Measurements from ENCODE around the gene IFNLR1. TPM values are rescaled to one million over a fixed set of nuclear protein-coding genes. Genes with fewer than 3 reads are reported as not detected.

IFNLR1 gene
- polyA plus RNA-seq, 1 donor (not counting 4 experiments of a cell fraction or from before 2014, with no cell fraction given): 3.4 TPM

DNA sequence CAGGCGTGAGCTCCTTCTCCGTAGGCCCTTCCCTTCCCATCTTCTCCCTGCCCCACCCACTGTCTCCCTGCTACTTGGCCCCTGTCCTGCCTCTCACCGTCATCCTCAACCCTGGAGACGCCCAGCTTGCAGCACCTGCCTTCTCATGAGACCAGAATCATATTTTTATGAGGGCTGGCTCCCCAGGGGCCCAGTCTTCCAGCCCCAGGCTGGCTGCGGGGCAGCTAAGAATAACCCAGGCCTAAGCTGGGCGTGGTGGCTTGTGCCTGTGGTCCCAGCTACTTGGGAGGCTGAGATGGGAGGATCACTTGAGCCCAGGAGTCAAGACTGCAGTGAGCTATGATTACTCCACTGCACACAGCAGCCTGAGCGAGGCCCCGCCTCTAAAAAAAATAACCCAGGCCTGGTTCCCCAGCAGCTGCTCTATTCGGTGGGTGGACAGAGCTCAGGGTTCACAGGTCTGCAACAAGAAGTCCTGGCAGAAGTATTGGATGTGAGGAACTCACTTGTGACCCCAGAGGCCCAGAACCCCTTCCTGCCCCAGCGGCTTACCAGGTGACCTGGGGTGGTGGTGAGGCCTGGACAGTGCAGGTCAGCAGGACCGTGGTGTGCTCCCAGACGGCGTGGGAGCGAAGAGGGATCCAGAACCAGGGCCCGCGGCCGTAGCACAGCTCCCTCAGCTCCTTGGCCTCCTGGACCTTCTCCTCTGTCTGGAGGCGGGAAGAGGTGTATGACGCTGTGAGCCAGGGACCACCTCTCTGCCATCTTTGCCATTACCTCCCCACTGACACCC, 81.5 kb downstream of the IFNLR1 start:
- H3K9me1 ChIP-seq (ENCODE audit: control insufficient read depth, extremely low read depth, insufficient read depth, low read length): peaks cover 2% of the 10 kb centered on the region
- DNase-seq (ENCODE audit: low read depth, low spot score) (no peak), FAIRE-seq (no peak)
- H3K4me3 ChIP-seq (ENCODE audit: control insufficient read depth in 2 of 3, extremely low read depth in 1 of 3, insufficient read depth in 2 of 3, low read depth in 1 of 3, low read length in 3 of 3): no peak overlapping the region
- H3K36me3 ChIP-seq (ENCODE audit: control insufficient read depth in 2 of 2, extremely low read depth in 1 of 2, insufficient read depth in 2 of 2, low read length in 2 of 2): no peaks in the 10 kb centered on the region
- peaks cover 18% of the 10 kb centered on the region for H3K4me1 ChIP-seq (ENCODE audit: control insufficient read depth, extremely low read depth, insufficient read depth, low read length)
- no peak overlapping the region for H3K4me2 ChIP-seq (ENCODE audit: control insufficient read depth, extremely low read depth, insufficient read depth, low read depth, low read length)
- no peaks in the 10 kb centered on the region for H3K9me3 ChIP-seq (ENCODE audit: control insufficient read depth, low read depth, low read length)
- no peaks in the 10 kb centered on the region for H4K20me1 ChIP-seq (ENCODE audit: control insufficient read depth, extremely low read depth, insufficient read depth, low read length)
- no peak overlapping the region for H3K9ac ChIP-seq (ENCODE audit: control insufficient read depth, extremely low read depth, insufficient read depth, low read length)
- dilution Hi-C loops (cut with MboI; ENCODE audit: extremely low pct_ligation_motif_present, low sequenced_read_pairs): no loop called here
- H3K27ac ChIP-seq (ENCODE audit: control insufficient read depth, insufficient read depth, low read length): no peak overlapping the region
- no peak overlapping the region for H2AFZ ChIP-seq (ENCODE audit: control insufficient read depth, low read length)
- no peaks in the 10 kb centered on the region for H3K79me2 ChIP-seq (ENCODE audit: control insufficient read depth, insufficient read depth, low read length)
- no peak for TF ChIP-seq EZH2 (IDR thresholded peaks at IDR 0.05; ENCODE audit: low read length)
- TF ChIP-seq, protein P1, sequence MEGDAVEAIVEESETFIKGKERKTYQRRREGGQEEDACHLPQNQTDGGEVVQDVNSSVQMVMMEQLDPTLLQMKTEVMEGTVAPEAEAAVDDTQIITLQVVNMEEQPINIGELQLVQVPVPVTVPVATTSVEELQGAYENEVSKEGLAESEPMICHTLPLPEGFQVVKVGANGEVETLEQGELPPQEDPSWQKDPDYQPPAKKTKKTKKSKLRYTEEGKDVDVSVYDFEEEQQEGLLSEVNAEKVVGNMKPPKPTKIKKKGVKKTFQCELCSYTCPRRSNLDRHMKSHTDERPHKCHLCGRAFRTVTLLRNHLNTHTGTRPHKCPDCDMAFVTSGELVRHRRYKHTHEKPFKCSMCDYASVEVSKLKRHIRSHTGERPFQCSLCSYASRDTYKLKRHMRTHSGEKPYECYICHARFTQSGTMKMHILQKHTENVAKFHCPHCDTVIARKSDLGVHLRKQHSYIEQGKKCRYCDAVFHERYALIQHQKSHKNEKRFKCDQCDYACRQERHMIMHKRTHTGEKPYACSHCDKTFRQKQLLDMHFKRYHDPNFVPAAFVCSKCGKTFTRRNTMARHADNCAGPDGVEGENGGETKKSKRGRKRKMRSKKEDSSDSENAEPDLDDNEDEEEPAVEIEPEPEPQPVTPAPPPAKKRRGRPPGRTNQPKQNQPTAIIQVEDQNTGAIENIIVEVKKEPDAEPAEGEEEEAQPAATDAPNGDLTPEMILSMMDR (optimal IDR thresholded peaks at IDR 0.05 in 1 of 3, IDR thresholded peaks at IDR 0.05 in 1 of 3, conservative IDR thresholded peaks at IDR 0.05 in 1 of 3; ENCODE audit: extremely low read depth in 1 of 3, insufficient read depth in 2 of 3, low read length in 3 of 3): no peak
- no peaks in the 10 kb centered on the region for H3K27me3 ChIP-seq (ENCODE audit: control insufficient read depth, extremely low read depth, insufficient read depth, low read length)

DNA sequence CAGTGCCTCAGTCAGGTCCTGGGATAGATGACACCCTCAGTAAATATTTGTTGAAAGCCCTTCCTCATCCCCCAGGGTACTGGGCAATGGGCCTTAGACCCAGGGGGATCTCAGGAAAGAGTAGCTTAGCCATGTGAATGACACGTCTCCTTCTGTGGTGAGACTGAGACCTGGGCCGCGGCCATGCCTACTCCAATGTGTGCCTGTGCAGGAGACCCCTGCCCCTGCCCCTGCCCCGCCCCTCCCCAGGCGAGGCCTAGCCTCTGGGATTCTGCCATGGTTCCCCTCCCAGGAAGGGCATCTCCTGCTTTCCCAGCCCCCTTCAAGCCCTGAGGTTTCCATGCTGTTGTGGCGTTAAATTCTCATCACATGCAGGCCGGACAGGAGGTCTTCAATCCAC, 82.2 kb downstream of the IFNLR1 start:
- Histone ChIP-seq H3K36me3 (ENCODE audit: control insufficient read depth in 2 of 2, extremely low read depth in 1 of 2, insufficient read depth in 2 of 2, low read length in 2 of 2) (no peaks in the 10 kb centered on the region), H3K27ac (ENCODE audit: control insufficient read depth, insufficient read depth, low read length) (no peak overlapping the region), H3K9me1 (ENCODE audit: control insufficient read depth, extremely low read depth, insufficient read depth, low read length) (peaks cover 2% of the 10 kb centered on the region), H3K9ac (ENCODE audit: control insufficient read depth, extremely low read depth, insufficient read depth, low read length) (no peak overlapping the region), H2AFZ (ENCODE audit: control insufficient read depth, low read length) (no peak overlapping the region), H3K4me3 (ENCODE audit: control insufficient read depth in 2 of 3, extremely low read depth in 1 of 3, insufficient read depth in 2 of 3, low read depth in 1 of 3, low read length in 3 of 3) (no peak overlapping the region), H3K9me3 (ENCODE audit: control insufficient read depth, low read depth, low read length) (no peaks in the 10 kb centered on the region), H3K4me2 (ENCODE audit: control insufficient read depth, extremely low read depth, insufficient read depth, low read depth, low read length) (no peak overlapping the region), H3K4me1 (ENCODE audit: control insufficient read depth, extremely low read depth, insufficient read depth, low read length) (peaks cover 18% of the 10 kb centered on the region), H3K79me2 (ENCODE audit: control insufficient read depth, insufficient read depth, low read length) (no peaks in the 10 kb centered on the region), H3K27me3 (ENCODE audit: control insufficient read depth, extremely low read depth, insufficient read depth, low read length) (no peaks in the 10 kb centered on the region), H4K20me1 (ENCODE audit: control insufficient read depth, extremely low read depth, insufficient read depth, low read length) (no peaks in the 10 kb centered on the region)
- dilution Hi-C loops (cut with MboI; ENCODE audit: extremely low pct_ligation_motif_present, low sequenced_read_pairs): no loop called here
- DNase-seq (ENCODE audit: low read depth, low spot score): no peak
- FAIRE-seq: no peak
- TF ChIP-seq EZH2 (IDR thresholded peaks at IDR 0.05; ENCODE audit: low read length): no peak
- TF ChIP-seq, protein P1 (optimal IDR thresholded peaks at IDR 0.05 in 1 of 3, IDR thresholded peaks at IDR 0.05 in 1 of 3, conservative IDR thresholded peaks at IDR 0.05 in 1 of 3; ENCODE audit: extremely low read depth in 1 of 3, insufficient read depth in 2 of 3, low read length in 3 of 3): no peak

Other genes starting within 250 kb of the IFNLR1 start
- gene PNRC2, start 227.5 kb downstream of the IFNLR1 start, polyA plus RNA-seq: 62.7 to 87.1 TPM (median 74.3 TPM) in 3 replicates
- gene SRSF10, start 207.0 kb downstream of the IFNLR1 start, polyA plus RNA-seq: 68.4 to 116 TPM (median 75.2 TPM) in 3 replicates
- 0.49 to 1.0 TPM (median 0.98 TPM) in 3 replicates for gene MYOM3, start 75.2 kb downstream of the IFNLR1 start, polyA plus RNA-seq
- 1.7 to 2.1 TPM (median 1.9 TPM) in 3 replicates for gene IL22RA1, start 44.1 kb downstream of the IFNLR1 start, polyA plus RNA-seq
- gene GRHL3, start 132.1 kb upstream of the IFNLR1 start, polyA plus RNA-seq: 7.7 to 20.5 TPM (median 13.0 TPM) in 3 replicates
- 15.3 to 16.9 TPM (median 16.6 TPM) in 3 replicates for gene STPG1, start 226.5 kb upstream of the IFNLR1 start, polyA plus RNA-seq
- 30.5 to 42.1 TPM (median 37.3 TPM) in 3 replicates for gene NIPAL3, start 228.5 kb upstream of the IFNLR1 start, polyA plus RNA-seq